ENCODE measurements around the gene SHROOM3. TPM values are rescaled to one million over a fixed set of nuclear protein-coding genes. Genes with fewer than 3 reads are reported as not detected.

Gene SHROOM3
- total and polyA plus RNA-seq, 2 donors (not counting 3 experiments of a cell fraction or from before 2014, with no cell fraction given) = 2.7 to 6.7 TPM

DNA sequence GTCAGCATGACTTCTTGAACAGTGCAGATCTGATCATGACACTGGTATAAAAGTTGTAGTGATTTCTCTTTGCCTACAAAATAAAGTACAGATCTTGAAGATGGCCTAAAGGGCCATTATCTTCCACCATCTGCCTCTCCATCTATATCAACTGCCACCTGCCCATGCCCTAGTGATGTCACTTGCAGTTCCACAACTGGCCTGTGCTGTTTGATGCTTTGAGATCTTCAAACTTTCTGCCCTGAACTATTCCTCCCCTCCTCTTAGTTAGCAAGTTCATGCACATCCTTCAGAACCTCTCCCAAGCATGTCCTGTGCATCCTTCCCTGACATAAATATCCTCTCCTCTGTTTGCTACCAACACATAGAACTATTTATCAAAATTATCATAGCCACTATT lies 245.9 kb downstream of the SHROOM3 start:
- ChIA-PET CTCF (no interaction called here), POLR2A (no interaction called here)
- dilution Hi-C loops (cut with MboI; ENCODE audit: extremely low pct_ligation_motif_present, low sequenced_read_pairs) (no loop called here), intact Hi-C loops (cut with micrococcal nuclease) (no loop called here)
- no peak for TF ChIP-seq POLR2AphosphoS5 (IDR thresholded peaks at IDR 0.05; ENCODE audit: insufficient read depth, low read depth, low read length)
- TF ChIP-seq, protein P1, sequence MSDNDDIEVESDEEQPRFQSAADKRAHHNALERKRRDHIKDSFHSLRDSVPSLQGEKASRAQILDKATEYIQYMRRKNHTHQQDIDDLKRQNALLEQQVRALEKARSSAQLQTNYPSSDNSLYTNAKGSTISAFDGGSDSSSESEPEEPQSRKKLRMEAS (IDR thresholded peaks at IDR 0.05; ENCODE audit: insufficient read depth, insufficient read length) = no peak
- no peak for TF ChIP-seq MYC (IDR thresholded peaks at IDR 0.05; ENCODE audit: low read depth, low read length)
- TF ChIP-seq, protein P2, sequence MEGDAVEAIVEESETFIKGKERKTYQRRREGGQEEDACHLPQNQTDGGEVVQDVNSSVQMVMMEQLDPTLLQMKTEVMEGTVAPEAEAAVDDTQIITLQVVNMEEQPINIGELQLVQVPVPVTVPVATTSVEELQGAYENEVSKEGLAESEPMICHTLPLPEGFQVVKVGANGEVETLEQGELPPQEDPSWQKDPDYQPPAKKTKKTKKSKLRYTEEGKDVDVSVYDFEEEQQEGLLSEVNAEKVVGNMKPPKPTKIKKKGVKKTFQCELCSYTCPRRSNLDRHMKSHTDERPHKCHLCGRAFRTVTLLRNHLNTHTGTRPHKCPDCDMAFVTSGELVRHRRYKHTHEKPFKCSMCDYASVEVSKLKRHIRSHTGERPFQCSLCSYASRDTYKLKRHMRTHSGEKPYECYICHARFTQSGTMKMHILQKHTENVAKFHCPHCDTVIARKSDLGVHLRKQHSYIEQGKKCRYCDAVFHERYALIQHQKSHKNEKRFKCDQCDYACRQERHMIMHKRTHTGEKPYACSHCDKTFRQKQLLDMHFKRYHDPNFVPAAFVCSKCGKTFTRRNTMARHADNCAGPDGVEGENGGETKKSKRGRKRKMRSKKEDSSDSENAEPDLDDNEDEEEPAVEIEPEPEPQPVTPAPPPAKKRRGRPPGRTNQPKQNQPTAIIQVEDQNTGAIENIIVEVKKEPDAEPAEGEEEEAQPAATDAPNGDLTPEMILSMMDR (IDR thresholded peaks at IDR 0.05; ENCODE audit: extremely low read depth in 1 of 2, insufficient read depth in 1 of 2, low read depth in 1 of 2, low read length in 2 of 2) = no peak
- TF ChIP-seq JUN (IDR thresholded peaks at IDR 0.05; ENCODE audit: borderline replicate concordance, insufficient read depth, insufficient read length, low read depth) = no peak
- TF ChIP-seq EZH2 (IDR thresholded peaks at IDR 0.05; ENCODE audit: borderline replicate concordance, low read depth, low read length, severe bottlenecking) = no peak
- TF ChIP-seq FOS (IDR thresholded peaks at IDR 0.05; ENCODE audit: borderline replicate concordance, insufficient read depth, low read length) = no peak
- TF ChIP-seq GATA2 (IDR thresholded peaks at IDR 0.05; ENCODE audit: insufficient read depth, insufficient read length, low read depth, low read length) = no peak
- TF ChIP-seq POLR2A (IDR thresholded peaks at IDR 0.05; ENCODE audit: low read depth, low read length) = no peak
- FAIRE-seq (no peak), DNase-seq (ENCODE audit: low read depth, low spot score) (no peak)
- no peak overlapping the region for H3K27ac ChIP-seq (ENCODE audit: insufficient read depth, low read depth, low read length)
- H4K20me1 ChIP-seq (replicated peaks; ENCODE audit: control insufficient read depth, extremely low read depth, insufficient read depth, low read length) = no peaks in the 10 kb centered on the region
- H3K36me3 ChIP-seq (ENCODE audit: control insufficient read depth in 2 of 2, extremely low read depth in 1 of 2, insufficient read depth in 2 of 2, low read length in 2 of 2) = no peaks in the 10 kb centered on the region
- peaks cover 20% of the 10 kb centered on the region for H3K4me1 ChIP-seq (ENCODE audit: control insufficient read depth, extremely low read depth, insufficient read depth, low read length)
- no TSS peak for BruUV-seq (replicated peaks)
- H3K9me1 ChIP-seq (replicated peaks; ENCODE audit: control insufficient read depth, extremely low read depth, insufficient read depth, low read length) = no peaks in the 10 kb centered on the region
- no peak overlapping the region for H3K4me3 ChIP-seq (replicated peaks in 1 of 3; ENCODE audit: insufficient read depth in 1 of 3, low read depth in 1 of 3, low read length in 3 of 3)
- H3K4me2 ChIP-seq (ENCODE audit: insufficient read depth, low read length) = no peak overlapping the region
- H3K9me3 ChIP-seq (replicated peaks; ENCODE audit: control insufficient read depth, insufficient read depth, low read length) = no peaks in the 10 kb centered on the region
- no peak overlapping the region for H2AFZ ChIP-seq (ENCODE audit: low read depth, low read length)
- H3K79me2 ChIP-seq (ENCODE audit: control insufficient read depth, insufficient read depth, low read length) = no peaks in the 10 kb centered on the region
- no peaks in the 10 kb centered on the region for H3K27me3 ChIP-seq (ENCODE audit: control insufficient read depth in 2 of 2, insufficient read depth in 2 of 2, low read length in 2 of 2)
- no peak overlapping the region for H3K9ac ChIP-seq (replicated peaks; ENCODE audit: extremely low read depth, insufficient read depth, low read length)

Measured in endothelial cell of umbilical vein (primary cell).